Breast epithelium (tissue), 3 donors: Measurements from ENCODE around the gene UIMC1.

Experiments
- CTCF ChIP-seq, 3 donors: fragments of 450-650 bp; IDR thresholded peaks; one replicate each; pipeline ENCODE4 v1.5.1; 2016 to 2017; ENCODE audit warnings: antibody characterized with exemption in 3 of 3, mild to moderate bottlenecking in 3 of 3, moderate library complexity in 3 of 3
- POLR2AphosphoS5 ChIP-seq, 3 donors: sonication (generic); formaldehyde crosslinking; IDR thresholded peaks; one replicate each; pipeline ENCODE4 v1.6.1; 2017; ENCODE audit warnings: antibody characterized with exemption in 3 of 3

- TF ChIP-seq CTCF (IDR thresholded peaks at IDR 0.05) (no peak), POLR2AphosphoS5 (IDR thresholded peaks at IDR 0.05) (no peak)
Observed at GRCh38 chr5:177015156-177015555, 8.6 kb upstream of the UIMC1 start.
